HG02970 (cell line): Measurements from ENCODE around the gene FOXM1.

Experiments used
- ATAC-seq: cut with Tn5 transposase; IDR thresholded peaks from one replicate; pipeline ENCODE4 v1.9.1; 2021; ENCODE audit warnings: mild to moderate bottlenecking, moderate library complexity, moderate number of reproducible peaks; ENCODE audit not compliant: unreplicated experiment, low FRiP score

FOXM1 gene

DNA sequence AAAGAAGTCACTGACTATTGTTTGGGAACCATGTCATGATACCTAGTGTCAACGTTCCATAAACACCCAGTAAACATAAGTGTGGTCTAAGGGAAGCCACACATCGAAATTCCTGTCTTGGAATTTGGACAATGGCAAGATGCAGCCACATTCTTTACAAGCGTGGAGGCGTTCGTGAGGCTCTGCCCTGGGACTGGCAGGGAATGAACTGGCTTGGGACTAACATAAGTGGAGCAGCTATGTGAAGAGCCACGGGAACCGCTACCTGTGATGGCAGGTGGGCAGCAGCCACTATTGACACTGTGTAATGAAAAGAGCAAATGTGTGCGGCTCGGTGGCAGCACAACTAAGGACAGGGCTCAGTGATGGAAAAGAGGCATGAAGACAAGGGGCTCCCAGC is 32.2 kb downstream of the FOXM1 start:
- no peak for ATAC-seq

GRCh38 chr12:2842948-2843347 is 34.0 kb downstream of the FOXM1 start:
- no peak for ATAC-seq

- ATAC-seq = no peak
Observed at GRCh38 chr12:2841056-2841650, 35.8 kb downstream of the FOXM1 start.

GRCh38 chr12:2836574-2836973 is 40.4 kb downstream of the FOXM1 start:
- ATAC-seq = no peak

- ATAC-seq = no peak
Observed at GRCh38 chr12:2835691-2836403, 41.1 kb downstream of the FOXM1 start.

DNA sequence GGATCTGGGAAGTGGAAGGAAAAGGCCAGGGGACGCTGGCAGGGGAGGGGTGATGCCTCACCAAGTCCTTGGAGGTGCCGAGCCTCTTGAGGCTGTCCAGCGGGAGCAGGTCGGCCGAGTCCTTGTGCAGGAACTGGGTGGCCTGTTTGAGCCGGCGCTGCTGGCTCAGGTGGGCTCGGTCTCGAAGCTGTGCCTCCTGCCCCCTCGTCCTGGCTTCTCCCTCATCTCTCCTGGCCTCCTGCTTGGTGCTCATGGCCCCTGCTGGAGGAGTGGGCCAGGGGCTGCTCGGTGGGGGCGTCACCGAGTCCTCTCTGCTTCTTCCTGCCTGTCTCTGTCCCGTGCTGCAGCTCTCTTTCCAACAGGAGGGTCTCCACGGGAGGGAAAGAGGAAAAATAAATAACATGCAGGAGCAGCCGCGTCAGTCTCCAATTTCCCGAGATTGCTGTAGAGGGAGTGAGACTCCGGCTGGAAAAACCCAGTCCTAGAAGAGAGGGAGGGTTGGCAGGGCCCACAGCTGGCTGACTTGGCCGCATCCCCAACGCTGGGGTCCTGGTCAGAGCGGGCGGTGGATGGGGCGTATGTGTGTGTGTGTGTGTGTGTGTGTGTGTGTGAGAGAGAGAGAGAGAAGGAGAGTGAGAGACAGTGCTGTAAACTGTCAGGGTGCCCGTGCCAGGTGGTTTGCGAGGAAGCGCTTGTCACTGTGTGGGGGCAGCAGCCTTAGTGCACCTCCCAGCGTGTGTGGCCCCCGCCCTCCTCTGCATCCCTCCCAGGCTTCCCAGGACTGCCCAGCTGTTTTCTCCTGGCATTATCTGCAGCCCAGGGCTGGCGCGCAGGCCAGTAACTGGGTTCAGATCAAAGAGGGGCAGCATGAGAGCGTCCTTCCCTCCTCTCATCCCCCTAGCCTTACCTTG is 42.1 kb downstream of the FOXM1 start, which contains the start of gene NRIP2:
TSS of gene NRIP2 (minus strand) at position 455 of the 911 bp plus-strand sequence. CDS start at position 403, 52 bp downstream.
- ATAC-seq = no peak

DNA sequence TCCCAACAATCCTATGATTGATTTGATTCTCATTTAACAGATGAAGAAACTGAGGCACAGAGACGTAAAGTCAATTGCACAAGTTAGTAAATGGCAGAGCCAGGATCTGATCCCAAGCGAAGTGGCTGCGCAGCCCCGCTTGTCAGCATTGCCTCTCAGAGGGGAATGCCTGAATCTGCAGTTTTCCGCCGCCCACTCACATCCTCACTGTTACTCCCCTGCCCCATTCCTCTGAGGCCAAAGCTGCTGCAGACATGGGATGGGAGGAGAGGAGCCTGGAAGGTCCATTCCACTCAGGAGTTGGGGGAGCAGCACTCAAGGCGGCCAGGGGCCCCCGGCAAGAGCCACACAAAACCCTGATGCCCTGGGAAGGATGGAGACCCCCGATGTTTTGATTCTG is 43.2 kb downstream of the FOXM1 start:
- ATAC-seq = no peak

GRCh38 chr12:2833327-2833726 is 43.6 kb downstream of the FOXM1 start:
- no peak for ATAC-seq

DNA sequence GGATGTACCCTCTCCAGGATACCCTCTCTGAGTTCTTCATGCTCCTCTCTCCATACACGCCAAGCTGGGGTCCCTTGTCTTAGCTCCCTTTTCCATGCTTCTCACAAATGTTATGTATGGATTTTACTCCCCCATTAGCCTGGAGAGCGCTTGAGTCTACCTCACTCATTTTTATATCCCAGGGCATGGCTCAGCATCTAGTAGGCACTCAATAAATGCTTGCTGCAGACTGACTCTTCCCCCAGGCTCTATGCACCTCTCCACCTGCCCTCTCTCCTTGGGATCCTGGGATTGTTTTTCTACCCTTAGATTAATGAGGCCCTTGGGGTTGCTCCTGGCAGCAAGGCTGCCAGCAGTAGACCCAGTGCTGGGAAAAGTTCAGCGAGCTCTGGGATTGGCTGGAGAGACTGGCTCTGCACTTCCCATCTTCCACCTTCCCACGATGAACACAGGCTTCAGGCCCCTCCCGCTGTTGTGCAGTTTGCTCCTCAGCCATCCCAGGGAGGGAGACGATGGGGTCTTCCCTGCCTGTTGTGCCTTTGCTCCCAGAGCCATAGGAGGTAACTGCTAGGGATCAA is 44.3 kb downstream of the FOXM1 start:
- ATAC-seq = no peak

DNA sequence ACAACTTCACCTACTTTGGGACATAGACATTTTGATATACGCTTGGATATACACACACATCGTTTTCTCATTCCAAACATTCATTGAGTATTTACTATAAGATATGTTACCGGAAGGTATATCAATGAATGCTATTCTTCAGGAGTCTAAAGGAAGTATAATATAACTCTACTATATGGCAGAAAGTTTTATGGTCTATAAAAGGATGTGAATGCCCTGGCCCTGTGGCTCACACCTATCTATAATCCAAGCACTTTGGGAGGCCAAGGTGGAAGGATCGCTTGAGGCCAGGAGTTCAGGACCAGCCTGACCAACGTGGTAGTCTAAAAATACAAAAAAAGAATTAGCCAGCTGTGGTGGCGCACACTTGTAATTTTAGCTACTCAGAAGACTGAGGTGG is 47.7 kb downstream of the FOXM1 start:
- ATAC-seq = no peak

DNA sequence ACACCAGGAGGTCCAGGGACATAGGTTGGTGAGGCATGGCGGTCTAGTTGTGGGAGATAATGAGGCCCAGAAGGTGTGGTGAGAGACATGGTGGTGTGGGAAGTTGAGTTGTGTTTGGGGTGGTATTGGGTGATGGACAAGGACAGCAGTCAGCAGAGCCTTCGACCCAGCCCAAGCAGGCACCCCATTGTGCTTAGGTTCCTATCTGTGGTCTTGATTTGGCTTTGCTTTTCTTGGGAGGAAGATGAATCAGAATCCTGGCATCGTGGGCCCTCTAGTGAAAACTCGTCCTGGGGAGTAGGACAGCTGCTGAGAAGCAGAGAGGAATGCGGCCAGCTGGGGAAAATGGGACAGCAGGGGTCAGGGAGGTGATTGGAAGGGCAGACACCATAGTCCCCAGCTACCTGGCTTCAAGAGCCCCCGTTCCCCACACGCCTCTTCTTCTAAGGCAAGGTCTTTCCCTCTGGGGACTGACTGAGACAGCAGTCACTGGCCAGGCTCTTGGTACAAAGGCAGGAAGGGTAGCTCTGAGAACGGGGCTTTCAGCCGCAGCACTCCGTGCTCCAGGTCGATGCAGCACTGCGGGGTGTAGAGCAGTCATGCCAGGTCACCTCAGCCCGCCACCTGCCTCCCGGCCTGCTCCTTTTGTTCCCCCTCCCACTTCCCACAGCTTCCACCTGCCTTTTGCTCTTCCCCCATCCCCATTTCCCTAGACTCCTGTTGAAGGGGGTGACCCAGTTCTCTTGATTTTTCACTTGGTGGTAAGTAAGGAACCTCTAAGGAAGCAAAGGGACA is 50.1 kb downstream of the FOXM1 start:
- no peak for ATAC-seq

DNA sequence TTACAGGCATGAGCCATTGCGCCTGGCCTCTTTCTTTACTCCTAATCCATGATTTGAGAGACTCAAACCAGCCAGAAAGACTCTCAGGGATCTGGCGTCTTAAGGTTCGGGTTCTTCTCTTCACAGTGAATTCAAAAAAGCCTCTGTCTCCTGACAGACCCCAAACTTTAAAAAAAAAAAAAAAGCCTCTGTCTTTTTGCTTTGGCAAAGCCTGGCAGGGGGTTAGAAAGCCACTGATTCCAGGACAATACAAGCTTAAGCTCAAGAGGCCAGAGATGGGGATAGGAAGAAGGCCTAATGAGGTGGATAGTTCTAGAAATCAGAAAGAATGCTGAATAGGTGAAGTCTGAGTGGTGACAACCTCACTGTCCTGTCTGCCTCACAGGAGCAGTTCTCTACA is 50.9 kb downstream of the FOXM1 start:
- no peak for ATAC-seq

DNA sequence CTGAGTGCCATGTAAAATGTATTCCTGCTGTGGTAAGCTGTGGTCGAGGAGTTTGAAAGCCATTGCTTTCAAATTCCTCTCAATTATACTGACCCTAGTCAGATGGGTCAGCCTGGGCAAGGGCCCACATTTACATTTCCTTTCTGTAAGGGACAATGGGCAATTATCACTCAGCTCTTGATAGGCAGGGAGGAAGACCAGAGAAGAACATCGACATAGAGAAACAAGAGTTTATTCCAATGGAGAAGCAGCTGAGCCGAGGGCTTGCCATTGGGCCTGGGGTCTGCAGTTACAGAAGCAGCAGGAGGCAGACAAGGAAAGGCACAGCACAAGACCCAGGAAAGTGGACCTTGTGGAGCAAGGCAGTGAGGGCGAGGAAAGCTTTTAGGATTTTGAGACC is 51.8 kb downstream of the FOXM1 start:
- ATAC-seq = no peak

GRCh38 chr12:2824541-2824940 is 52.4 kb downstream of the FOXM1 start:
- ATAC-seq = no peak

DNA sequence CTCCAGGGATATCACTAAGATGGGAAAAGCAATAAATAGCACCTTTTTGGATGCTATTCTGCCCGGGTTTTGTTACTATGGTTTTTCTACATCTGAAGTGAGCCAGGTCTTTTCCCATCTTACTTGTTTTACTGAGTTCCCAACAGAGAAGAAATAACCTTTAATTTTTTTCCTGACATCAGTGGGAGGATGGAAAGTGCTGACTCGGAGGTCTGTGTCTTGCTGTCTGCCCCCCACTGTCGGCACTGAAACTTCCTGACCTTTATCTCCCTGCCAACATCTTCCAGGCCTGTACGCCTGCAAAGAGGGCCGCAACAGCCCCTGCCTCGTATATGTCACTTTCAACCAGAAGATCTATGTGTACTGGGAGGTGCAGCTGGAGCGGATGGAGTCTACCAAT is 53.5 kb downstream of the FOXM1 start:
- ATAC-seq = no peak

DNA sequence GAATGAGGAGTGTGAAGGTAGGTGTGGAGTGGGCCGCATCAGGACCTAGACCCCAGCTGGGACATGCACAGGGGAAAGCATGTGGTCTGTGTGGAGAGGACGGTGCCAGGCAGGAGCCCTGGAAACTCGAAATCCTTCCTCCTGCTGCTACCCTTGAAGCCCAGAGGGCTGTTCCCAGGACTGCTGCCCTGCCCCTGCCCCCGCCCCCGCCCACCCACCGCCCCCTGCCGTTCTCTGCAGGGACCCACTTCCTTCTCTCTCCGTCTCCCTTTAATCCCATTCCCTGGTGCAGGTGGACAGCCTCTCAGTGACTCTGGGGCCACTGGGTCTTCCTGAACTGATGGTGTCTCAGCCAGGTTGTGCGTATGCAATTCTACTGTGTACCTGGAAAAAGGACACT is 56.5 kb downstream of the FOXM1 start:
- ATAC-seq = no peak

DNA sequence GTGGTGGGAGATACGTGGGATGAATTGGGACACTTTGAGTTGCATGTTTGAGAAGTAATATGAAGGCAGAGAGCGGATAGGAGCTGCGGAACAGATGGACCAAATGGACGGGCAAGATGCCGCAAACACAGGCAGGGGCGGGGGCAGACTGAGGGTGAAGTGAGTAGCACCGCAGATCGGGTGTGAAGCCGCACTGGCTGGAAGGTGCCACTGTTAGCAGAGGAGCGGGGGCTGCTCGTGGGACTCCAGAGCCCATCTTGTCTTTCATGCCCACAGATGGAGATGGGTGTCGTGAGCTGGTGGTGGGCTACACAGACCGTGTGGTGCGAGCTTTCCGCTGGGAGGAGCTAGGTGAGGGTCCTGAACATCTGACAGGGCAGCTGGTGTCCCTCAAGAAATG is 57.2 kb downstream of the FOXM1 start:
- no peak for ATAC-seq

GRCh38 chr12:2813214-2814185 is 63.5 kb downstream of the FOXM1 start:
- ATAC-seq = peak; percentile 2
